WTC11 (cell line): ENCODE measurements around the gene B4GALT2.

Experiments
- ATF2 ChIP-seq: sonication (generic); formaldehyde crosslinking; IDR thresholded peaks from 2 replicates; pipeline ENCODE4 v1.8.1; 2022; ENCODE audit warnings: low read depth, missing genetic modification reagents, borderline replicate concordance
- ATF3 ChIP-seq: sonication (generic); formaldehyde crosslinking; conservative IDR thresholded peaks from 2 replicates; pipeline ENCODE4 v1.8.1; 2022; ENCODE audit warnings: mild to moderate bottlenecking, missing genetic modification reagents
- CTCF ChIP-seq: fragments of 200-600 bp; IDR thresholded peaks from 2 replicates; pipeline ENCODE4 v1.8.0; 2022; ENCODE audit warnings: antibody characterized with exemption
- PRDM15 ChIP-seq: sonication (generic); formaldehyde crosslinking; IDR thresholded peaks from 2 replicates; pipeline ENCODE4 v1.8.0; 2022; ENCODE audit warnings: missing genetic modification reagents
- TF ChIP-seq, protein P1 (sequence below): sonication (generic); formaldehyde crosslinking; IDR thresholded peaks from 2 replicates; pipeline ENCODE4 v1.8.0; 2022; ENCODE audit warnings: mild to moderate bottlenecking, missing genetic modification reagents

GRCh38 chr1:44025816-44026215 lies 46.8 kb downstream of the B4GALT2 start:
- no peak for TF ChIP-seq CTCF
- TF ChIP-seq, protein P1, sequence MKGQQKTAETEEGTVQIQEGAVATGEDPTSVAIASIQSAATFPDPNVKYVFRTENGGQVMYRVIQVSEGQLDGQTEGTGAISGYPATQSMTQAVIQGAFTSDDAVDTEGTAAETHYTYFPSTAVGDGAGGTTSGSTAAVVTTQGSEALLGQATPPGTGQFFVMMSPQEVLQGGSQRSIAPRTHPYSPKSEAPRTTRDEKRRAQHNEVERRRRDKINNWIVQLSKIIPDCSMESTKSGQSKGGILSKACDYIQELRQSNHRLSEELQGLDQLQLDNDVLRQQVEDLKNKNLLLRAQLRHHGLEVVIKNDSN (CRISPR knock-in tag) = no peak
- no peak for TF ChIP-seq PRDM15 (CRISPR knock-in tag)
- no peak for TF ChIP-seq ATF2 (CRISPR knock-in tag)
- TF ChIP-seq ATF3 (CRISPR knock-in tag) = no peak
